H1 (cell line): Measurements from ENCODE around the gene ARHGEF2. TPM values are rescaled to one million over a fixed set of nuclear protein-coding genes. Genes with fewer than 3 reads are reported as not detected.

Experiments used
- CTCF ChIA-PET: fragments of 300-600 bp; sonication (Branson Sonifier 250); formaldehyde crosslinking; loops from one replicate; lab custom pipeline; 2021; ENCODE audit not compliant: partially characterized antibody; lab: Charles Lee
- POLR2A ChIA-PET: fragments of 300-600 bp; sonication (Branson Sonifier 250); formaldehyde crosslinking; loops from one replicate; lab custom pipeline; 2021; ENCODE audit warnings: inconsistent platforms; ENCODE audit not compliant: partially characterized antibody; lab: Charles Lee
- DNase-seq, 2 experiments: peaks; one replicate each; pipeline versions ENCODE4 v3.0.0 to v3.0.0-alpha.2; 2010 to 2022; ENCODE audit warnings: low spot score in 2 of 2, low read depth in 1 of 2, mixed read lengths in 1 of 2
- FAIRE-seq: peaks from 2 replicates; lab custom pipeline; 2011; peaks lifted over from hg19 to GRCh38; lab: Jason Lieb, UNC
- H2AFZ ChIP-seq: 2 replicates; pipeline ENCODE4 v1.8.1; 2012; ENCODE audit warnings: low read length, inconsistent platforms
- H2AK5ac ChIP-seq: 2 replicates; pipeline ENCODE4 v1.6.1; 2013; ENCODE audit warnings: low read depth, low read length
- H2BK120ac ChIP-seq: replicated peaks from 2 replicates; pipeline ENCODE3; 2013; ENCODE audit warnings: low read depth, low read length, inconsistent platforms
- H2BK12ac ChIP-seq: 2 replicates; pipeline ENCODE4 v1.6.1; 2013; ENCODE audit warnings: low read depth, low read length
- H2BK15ac ChIP-seq: 2 replicates; pipeline ENCODE4 v1.6.1; 2013; ENCODE audit warnings: low read length
- H2BK20ac ChIP-seq: 2 replicates; pipeline ENCODE4 v1.6.1; 2013; ENCODE audit warnings: low read length
- H2BK5ac ChIP-seq: 2 replicates; pipeline ENCODE4 v1.6.1; 2013; ENCODE audit warnings: low read depth, low read length
- H3K14ac ChIP-seq: 2 replicates; pipeline ENCODE4 v1.6.1; 2013; ENCODE audit warnings: inconsistent platforms; ENCODE audit not compliant: insufficient read length
- H3K18ac ChIP-seq: 2 replicates; pipeline ENCODE4 v1.6.1; 2013; ENCODE audit warnings: low read length; ENCODE audit errors: extremely low read depth
- H3K23ac ChIP-seq: 2 replicates; pipeline ENCODE4 v1.6.1; 2013; ENCODE audit warnings: inconsistent platforms; ENCODE audit not compliant: insufficient read length
- H3K23me2 ChIP-seq: 2 replicates; pipeline ENCODE4 v1.6.1; 2013; ENCODE audit warnings: low read depth, low read length
- H3K27ac ChIP-seq: 2 replicates; pipeline ENCODE4 v1.6.1; 2011; ENCODE audit warnings: low read depth, low read length, inconsistent platforms
- H3K27me3 ChIP-seq, 4 experiments: replicated peaks in 1 of 4; 1 replicate in 1 of 4; 2 replicates in 3 of 4; pipeline versions ENCODE4 v1.6.1 to v1.8.1; 2011 to 2013; ENCODE audit warnings: low read length in 3 of 4, mild to moderate bottlenecking in 3 of 4, inconsistent platforms in 2 of 4, mixed read lengths in 2 of 4, moderate library complexity in 1 of 4; ENCODE audit not compliant: control insufficient read depth in 3 of 4, insufficient read depth in 3 of 4; ENCODE audit errors: extremely low read depth in 1 of 4
- H3K36me3 ChIP-seq, 4 experiments: 2 replicates each; pipeline versions ENCODE4 v1.6.1 to v1.8.1; 2011 to 2013; ENCODE audit warnings: mild to moderate bottlenecking in 4 of 4, low read length in 3 of 4, moderate library complexity in 2 of 4, control low read depth in 1 of 4, inconsistent platforms in 1 of 4; ENCODE audit not compliant: insufficient read depth in 4 of 4, control insufficient read depth in 2 of 4
- H3K4ac ChIP-seq: replicated peaks from 2 replicates; pipeline ENCODE3; 2013; ENCODE audit warnings: low read length, low read depth, mixed read lengths, inconsistent platforms; ENCODE audit not compliant: insufficient read length
- H3K4me1 ChIP-seq, 4 experiments: replicated peaks in 1 of 4; 1 replicate in 1 of 4; 2 replicates in 3 of 4; pipeline versions ENCODE4 v1.6.1 to v1.8.1; 2011 to 2013; ENCODE audit warnings: low read length in 3 of 4, inconsistent platforms in 2 of 4, mixed read lengths in 1 of 4; ENCODE audit not compliant: insufficient read depth in 4 of 4, control insufficient read depth in 3 of 4
- H3K4me2 ChIP-seq, 2 experiments: 2 replicates each; pipeline versions ENCODE4 v1.6.1 to v1.8.1; 2011 to 2013; ENCODE audit warnings: low read depth in 2 of 2, low read length in 2 of 2, control low read depth in 1 of 2, inconsistent platforms in 1 of 2, mild to moderate bottlenecking in 1 of 2; ENCODE audit not compliant: insufficient read depth in 1 of 2
- H3K4me3 ChIP-seq, 4 experiments: fragments of 200-600, 300-600 bp in 1 of 4; sonication (generic), shearing (Covaris generic), sonication (Bioruptor Twin) in 1 of 4; 2 replicates each; pipeline versions ENCODE4 v1.5.1 to v1.8.1; 2011 to 2016; ENCODE audit warnings: low read length in 4 of 4, low read depth in 3 of 4, control low read depth in 2 of 4, inconsistent platforms in 2 of 4, mild to moderate bottlenecking in 2 of 4, mixed read lengths in 1 of 4, moderate library complexity in 1 of 4; ENCODE audit not compliant: insufficient read depth in 2 of 4; ENCODE audit errors: extremely low read depth in 1 of 4
- H3K56ac ChIP-seq: replicated peaks from 2 replicates; pipeline ENCODE3; 2013; ENCODE audit warnings: low read depth, mild to moderate bottlenecking, mixed read lengths, low read length, inconsistent platforms; ENCODE audit not compliant: insufficient read length
- H3K79me1 ChIP-seq: 2 replicates; pipeline ENCODE4 v1.6.1; 2013; ENCODE audit warnings: low read depth, low read length, control low read depth
- H3K79me2 ChIP-seq, 2 experiments: 2 replicates each; pipeline versions ENCODE4 v1.6.1 to v1.8.1; 2012 to 2013; ENCODE audit warnings: low read length in 2 of 2, mild to moderate bottlenecking in 2 of 2, inconsistent platforms in 1 of 2; ENCODE audit not compliant: insufficient read depth in 2 of 2, control insufficient read depth in 1 of 2
- H3K9ac ChIP-seq, 4 experiments: replicated peaks in 1 of 4; 1 replicate in 1 of 4; 2 replicates in 3 of 4; pipeline versions ENCODE4 v1.6.1 to v1.8.1; 2011 to 2013; ENCODE audit warnings: low read depth in 3 of 4, low read length in 3 of 4, control low read depth in 2 of 4, mild to moderate bottlenecking in 2 of 4, moderate library complexity in 2 of 4, inconsistent platforms in 1 of 4; ENCODE audit errors: extremely low read depth in 1 of 4
- H3K9me3 ChIP-seq, 2 experiments: 2 replicates each; pipeline versions ENCODE4 v1.6.1 to v1.8.1; 2012 to 2013; ENCODE audit warnings: mild to moderate bottlenecking in 2 of 2, moderate library complexity in 2 of 2, control low read depth in 1 of 2, inconsistent platforms in 1 of 2, low read depth in 1 of 2, low read length in 1 of 2, mixed read lengths in 1 of 2; ENCODE audit not compliant: insufficient read depth in 2 of 2
- H4K20me1 ChIP-seq, 2 experiments: replicated peaks in 1 of 2; 2 replicates each; pipeline versions ENCODE3 to v1.8.1; 2011 to 2013; ENCODE audit warnings: inconsistent platforms in 2 of 2, low read length in 2 of 2, mild to moderate bottlenecking in 1 of 2; ENCODE audit not compliant: insufficient read depth in 2 of 2, control insufficient read depth in 1 of 2
- H4K5ac ChIP-seq: 2 replicates; pipeline ENCODE4 v1.6.1; 2013; ENCODE audit warnings: low read length, low read depth, mixed read lengths, inconsistent platforms; ENCODE audit not compliant: insufficient read length
- H4K8ac ChIP-seq: 2 replicates; pipeline ENCODE4 v1.8.0; 2013; ENCODE audit warnings: mild to moderate bottlenecking, moderate library complexity, low read length, inconsistent platforms; ENCODE audit not compliant: insufficient read depth; ENCODE audit errors: extremely low read depth
- H4K91ac ChIP-seq: replicated peaks from 2 replicates; pipeline ENCODE3; 2013; ENCODE audit warnings: low read length, mixed read lengths, inconsistent platforms; ENCODE audit not compliant: insufficient read length
- EGR1 ChIP-seq: IDR thresholded peaks from 2 replicates; pipeline ENCODE4 v1.6.1; 2011; ENCODE audit warnings: low read depth, low read length, borderline replicate concordance
- EZH2 ChIP-seq: fragments of 200-600 bp; sonication (generic); IDR thresholded peaks from 2 replicates; pipeline ENCODE4 v1.7.1; 2012; ENCODE audit warnings: low read depth, mild to moderate bottlenecking, moderate library complexity, low read length, inconsistent platforms; ENCODE audit not compliant: severe bottlenecking
- KDM4A ChIP-seq: IDR thresholded peaks from one replicate; pipeline ENCODE4 v1.7.1; 2012; ENCODE audit warnings: low read depth, mild to moderate bottlenecking, moderate library complexity, low read length, inconsistent platforms; ENCODE audit not compliant: severe bottlenecking
- RXRA ChIP-seq: IDR thresholded peaks from 2 replicates; pipeline ENCODE4 v1.6.1; 2011; ENCODE audit warnings: low read depth, mild to moderate bottlenecking, low read length, moderate library complexity; ENCODE audit not compliant: insufficient read depth
- TCF12 ChIP-seq: IDR thresholded peaks from 2 replicates; pipeline ENCODE4 v1.6.1; 2011; ENCODE audit warnings: low read depth, mild to moderate bottlenecking, low read length
- WGBS, 2 experiments: shearing (Covaris generic) in 1 of 2; methylation state at CpG; one replicate each; pipeline versions ENCODE4 v1.1.6 to v1.1.7; 2013 to 2015; ENCODE audit warnings: low lambda C conversion rate in 2 of 2, mixed read lengths in 2 of 2, inconsistent platforms in 1 of 2, low coverage in 1 of 2, missing lambda C conversion rate in 1 of 2; ENCODE audit not compliant: insufficient replicate concordance in 2 of 2, insufficient coverage in 1 of 2, insufficient read length in 1 of 2; ENCODE audit errors: extremely low coverage in 1 of 2, missing lambda C conversion rate in 1 of 2; 5-methylcytosine and 5-hydroxymethylcytosine counted together
- polyA plus RNA-seq, 7 experiments: library from polyadenylated mRNA; depleted of rRNA in 3 of 7; stranded (reverse) in 5 of 7; unstranded in 2 of 7; fragments of >200 nt in 5 of 7; fragments of 200-250 nt in 2 of 7; gene quantifications; 1 replicate in 5 of 7; 2 replicates in 1 of 7; 4 replicates in 1 of 7; pipeline versions ENCODE4 v1.2.1 to v1.2.3, GENCODE V29; 2011 to 2013; ENCODE audit warnings: missing spikeins in 2 of 7, mixed read lengths in 2 of 7
- total RNA-seq: library from RNA; stranded (reverse); fragmentation: NEBNext Ultra II Directional; extraction: Animal tissue kit (Norgen Biotek cat#: 25700); gene quantifications from 2 replicates; pipeline ENCODE4 v1.2.1, GENCODE V29; 2021
- TF ChIP-seq, protein P1 (sequence below), 3 experiments: IDR thresholded peaks; 1 replicate in 2 of 3; 2 replicates in 1 of 3; pipeline versions ENCODE4 v1.5.1 to v1.6.1; 2011; ENCODE audit warnings: low read length in 3 of 3, mild to moderate bottlenecking in 3 of 3, inconsistent platforms in 2 of 3, low read depth in 1 of 3, moderate library complexity in 1 of 3; ENCODE audit not compliant: insufficient read depth in 1 of 3; ENCODE audit errors: control extremely low read depth in 1 of 3

The ARHGEF2 gene
- total and polyA plus RNA-seq, 2 of the 8 experiments (the other 6 are each of a cell fraction or from before 2014, with no cell fraction given): 42.7 to 80.5 TPM

DNA sequence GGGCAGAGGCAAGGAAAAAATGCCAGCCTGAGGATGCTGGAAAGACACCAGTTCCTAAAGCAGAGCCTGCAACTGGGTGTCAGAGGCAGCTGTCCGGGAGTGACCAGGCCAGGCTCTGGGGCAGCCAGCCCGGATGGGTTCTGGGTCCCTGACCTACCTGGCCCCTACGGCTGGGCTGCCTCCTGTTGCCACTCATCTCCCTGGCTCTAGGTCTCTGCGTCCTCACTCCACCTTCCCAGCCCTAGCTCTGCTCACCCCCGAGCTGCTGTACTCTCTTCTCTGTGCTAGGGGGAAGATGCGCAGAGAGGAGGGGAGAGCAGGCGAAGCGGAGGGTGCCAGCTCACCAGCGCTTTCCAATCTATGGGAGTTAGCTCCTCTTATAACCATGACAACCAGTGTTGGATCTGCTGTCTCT, 9.0 kb downstream of the ARHGEF2 start:
- no peaks in the 10 kb centered on the region for H3K27me3 ChIP-seq
- no peak overlapping the region for H3K18ac ChIP-seq
- H3K9me3 ChIP-seq: no peaks in the 10 kb centered on the region
- no peak overlapping the region for H2AFZ ChIP-seq
- no peak for DNase-seq
- no peak overlapping the region for H2BK20ac ChIP-seq
- no peak for FAIRE-seq
- no peak overlapping the region for H3K27ac ChIP-seq
- H3K4me3 ChIP-seq: no peak overlapping the region
- no peak overlapping the region for H2BK120ac ChIP-seq
- no peak overlapping the region for H4K91ac ChIP-seq
- no peak overlapping the region for H3K9ac ChIP-seq
- no peak overlapping the region for H2AK5ac ChIP-seq
- no peak overlapping the region for H3K4me2 ChIP-seq
- H3K79me2 ChIP-seq: peaks cover 18 to 64% of the 10 kb centered on the region in 2 experiments
- H4K8ac ChIP-seq: no peak overlapping the region
- WGBS, 2 experiments: 84% methylated on average over 6 of the region's 9 CpGs; no CpG with 5 or more reads in 1 of the 2 experiments
- ChIA-PET POLR2A (interaction anchor here (2.5 to 16.7 kb wide), 3 partner anchors 15 to 107 kb away, joined by 5 to 282 read pairs (median 10); partner anchors contain the start of gene ARHGEF2), CTCF (interaction anchor here (0.7 to 6.7 kb wide), 9 partner anchors 8 to 154 kb away, joined by 3 to 79 read pairs (median 6); partner anchors contain the start of gene ARHGEF2)
- no peak overlapping the region for H3K56ac ChIP-seq
- peaks cover 15 to 39% (median 25%) of the 10 kb centered on the region in 4 experiments for H3K36me3 ChIP-seq
- TF ChIP-seq KDM4A: no peak
- TF ChIP-seq EGR1: no peak
- TF ChIP-seq RXRA: no peak
- no peak for TF ChIP-seq EZH2
- TF ChIP-seq, protein P1, sequence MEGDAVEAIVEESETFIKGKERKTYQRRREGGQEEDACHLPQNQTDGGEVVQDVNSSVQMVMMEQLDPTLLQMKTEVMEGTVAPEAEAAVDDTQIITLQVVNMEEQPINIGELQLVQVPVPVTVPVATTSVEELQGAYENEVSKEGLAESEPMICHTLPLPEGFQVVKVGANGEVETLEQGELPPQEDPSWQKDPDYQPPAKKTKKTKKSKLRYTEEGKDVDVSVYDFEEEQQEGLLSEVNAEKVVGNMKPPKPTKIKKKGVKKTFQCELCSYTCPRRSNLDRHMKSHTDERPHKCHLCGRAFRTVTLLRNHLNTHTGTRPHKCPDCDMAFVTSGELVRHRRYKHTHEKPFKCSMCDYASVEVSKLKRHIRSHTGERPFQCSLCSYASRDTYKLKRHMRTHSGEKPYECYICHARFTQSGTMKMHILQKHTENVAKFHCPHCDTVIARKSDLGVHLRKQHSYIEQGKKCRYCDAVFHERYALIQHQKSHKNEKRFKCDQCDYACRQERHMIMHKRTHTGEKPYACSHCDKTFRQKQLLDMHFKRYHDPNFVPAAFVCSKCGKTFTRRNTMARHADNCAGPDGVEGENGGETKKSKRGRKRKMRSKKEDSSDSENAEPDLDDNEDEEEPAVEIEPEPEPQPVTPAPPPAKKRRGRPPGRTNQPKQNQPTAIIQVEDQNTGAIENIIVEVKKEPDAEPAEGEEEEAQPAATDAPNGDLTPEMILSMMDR (IDR thresholded peaks at IDR 0.05; ENCODE audit: control extremely low read depth in 1 of 3, insufficient read depth in 1 of 3, low read depth in 1 of 3, low read length in 3 of 3): no peak
- TF ChIP-seq TCF12: no peak
- peaks cover 22 to 35% of the 10 kb centered on the region in 2 experiments for H4K20me1 ChIP-seq
- H3K23me2 ChIP-seq: no peaks in the 10 kb centered on the region
- H2BK5ac ChIP-seq: peak overlapping the region; percentile 9; the same call in 1 of the 2 replicates
- peaks cover 0 to 33% (median 19%) of the 10 kb centered on the region in 4 experiments; a peak in 6 of 7 replicates for H3K4me1 ChIP-seq
- no peak overlapping the region for H4K5ac ChIP-seq
- H3K14ac ChIP-seq: no peak overlapping the region
- no peak overlapping the region for H2BK15ac ChIP-seq
- H3K79me1 ChIP-seq: peaks cover 30% of the 10 kb centered on the region
- no peak overlapping the region for H3K23ac ChIP-seq
- no peak overlapping the region for H2BK12ac ChIP-seq
- H3K4ac ChIP-seq: no peak overlapping the region
